A673 (cell line): ENCODE measurements around the gene KYAT1.

Experiments used
- EZH2 ChIP-seq: fragments of 200-600 bp; sonication (generic); IDR thresholded peaks from 2 replicates; pipeline ENCODE4 v1.6.1; 2017; ENCODE audit warnings: borderline replicate concordance, low read depth, mild to moderate bottlenecking, mixed read lengths, antibody characterized with exemption, low read length; ENCODE audit not compliant: poor library complexity, severe bottlenecking
- TF ChIP-seq, protein P1 (sequence below): fragments of 300-800, 200-600 bp; sonication (generic); conservative IDR thresholded peaks from 2 replicates; pipeline ENCODE4 v1.5.1; 2017; ENCODE audit warnings: low read depth, mild to moderate bottlenecking, antibody characterized with exemption, low read length, moderate library complexity, mixed read lengths

DNA sequence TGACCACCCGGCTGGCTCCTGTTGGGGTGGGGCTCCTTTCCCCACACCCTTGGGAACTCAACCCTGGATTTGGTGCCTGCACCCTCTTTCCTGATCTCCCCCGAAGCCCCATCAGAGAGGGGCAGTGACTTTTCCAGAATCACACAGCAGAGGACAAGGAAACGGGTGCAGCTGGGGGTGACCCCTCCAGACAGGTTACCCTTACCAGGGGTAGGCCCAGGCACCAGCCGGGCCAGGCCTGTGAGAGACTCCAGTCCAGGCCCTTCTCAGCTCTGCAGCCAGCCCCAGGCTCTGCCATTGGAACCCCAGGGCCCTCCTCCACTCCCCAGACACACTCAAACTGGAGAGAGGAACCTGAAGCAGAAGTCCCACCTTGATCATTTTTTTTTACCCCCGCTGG, 20.1 kb upstream of the KYAT1 start:
- TF ChIP-seq, protein P1, sequence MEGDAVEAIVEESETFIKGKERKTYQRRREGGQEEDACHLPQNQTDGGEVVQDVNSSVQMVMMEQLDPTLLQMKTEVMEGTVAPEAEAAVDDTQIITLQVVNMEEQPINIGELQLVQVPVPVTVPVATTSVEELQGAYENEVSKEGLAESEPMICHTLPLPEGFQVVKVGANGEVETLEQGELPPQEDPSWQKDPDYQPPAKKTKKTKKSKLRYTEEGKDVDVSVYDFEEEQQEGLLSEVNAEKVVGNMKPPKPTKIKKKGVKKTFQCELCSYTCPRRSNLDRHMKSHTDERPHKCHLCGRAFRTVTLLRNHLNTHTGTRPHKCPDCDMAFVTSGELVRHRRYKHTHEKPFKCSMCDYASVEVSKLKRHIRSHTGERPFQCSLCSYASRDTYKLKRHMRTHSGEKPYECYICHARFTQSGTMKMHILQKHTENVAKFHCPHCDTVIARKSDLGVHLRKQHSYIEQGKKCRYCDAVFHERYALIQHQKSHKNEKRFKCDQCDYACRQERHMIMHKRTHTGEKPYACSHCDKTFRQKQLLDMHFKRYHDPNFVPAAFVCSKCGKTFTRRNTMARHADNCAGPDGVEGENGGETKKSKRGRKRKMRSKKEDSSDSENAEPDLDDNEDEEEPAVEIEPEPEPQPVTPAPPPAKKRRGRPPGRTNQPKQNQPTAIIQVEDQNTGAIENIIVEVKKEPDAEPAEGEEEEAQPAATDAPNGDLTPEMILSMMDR, result no peak
- TF ChIP-seq EZH2, result no peak
